Activated CD8-positive, alpha-beta memory T cell treated with anti-CD3 and anti-CD28 coated beads for 1 hour (primary cell): ENCODE data around the gene ZC3H15.
"Not testable (repeated sequence)": the region's sequence is repeated elsewhere in the genome, so short reads cannot be mapped to it uniquely, and the experiment has no call there.

Source experiments
- DNase-seq, 2 donors: peaks; one replicate each; pipeline ENCODE4 v3.0.0-alpha.2; 2020; ENCODE audit warnings: low read depth in 1 of 2; ENCODE audit errors: extremely low read depth in 1 of 2

The ZC3H15 gene

GRCh38 chr2:186485871-186486650, at the start of gene ZC3H15:
TSS of gene ZC3H15 (plus strand) at chr2:186486260. CDS start at chr2:186486383, 123 bp downstream.
- peak; percentile 87 to 94 for DNase-seq

GRCh38 chr2:186437719-186438118, 48.3 kb upstream of the ZC3H15 start:
- DNase-seq: no peak

DNA sequence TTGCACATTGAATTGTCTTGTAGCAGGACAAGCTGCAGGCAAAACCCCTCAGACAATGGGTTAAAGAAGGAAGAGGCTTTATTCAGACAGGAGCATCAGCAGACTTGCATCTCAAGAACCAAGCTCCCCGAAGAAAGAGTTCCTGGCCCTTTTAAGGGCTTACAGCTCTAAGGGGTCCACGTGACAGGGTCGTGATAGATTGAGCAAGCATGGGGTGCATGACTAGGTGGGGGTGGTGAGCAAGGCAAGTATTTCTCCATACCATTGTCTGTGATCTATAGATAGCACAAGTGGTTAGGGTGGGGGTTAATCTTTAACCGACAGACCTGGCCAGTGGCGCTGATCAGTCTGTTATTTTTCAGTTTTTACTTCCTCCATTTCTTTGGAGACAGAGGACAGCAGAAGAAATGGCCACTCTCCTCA, 46.4 kb upstream of the ZC3H15 start:
- DNase-seq: not testable (repeated sequence)

DNA sequence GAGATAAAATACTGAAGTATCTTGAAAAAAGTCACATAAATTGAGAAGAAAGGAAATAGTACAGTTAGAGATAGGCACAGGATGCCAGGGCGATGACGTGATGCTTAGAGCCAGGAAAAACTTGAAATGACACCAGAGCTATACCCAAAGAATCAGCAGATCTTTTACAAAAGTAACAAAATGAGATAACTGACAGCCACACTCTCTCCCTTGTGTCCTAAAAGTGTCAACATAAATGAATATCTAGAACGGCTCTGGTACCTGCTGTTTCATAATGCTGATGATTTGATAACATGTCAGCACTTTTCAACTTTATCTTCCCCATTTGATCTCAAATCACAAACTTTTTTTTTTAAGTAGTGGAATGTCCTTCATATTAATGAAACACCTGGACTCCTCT, 45.6 kb upstream of the ZC3H15 start:
- DNase-seq: no peak

DNA sequence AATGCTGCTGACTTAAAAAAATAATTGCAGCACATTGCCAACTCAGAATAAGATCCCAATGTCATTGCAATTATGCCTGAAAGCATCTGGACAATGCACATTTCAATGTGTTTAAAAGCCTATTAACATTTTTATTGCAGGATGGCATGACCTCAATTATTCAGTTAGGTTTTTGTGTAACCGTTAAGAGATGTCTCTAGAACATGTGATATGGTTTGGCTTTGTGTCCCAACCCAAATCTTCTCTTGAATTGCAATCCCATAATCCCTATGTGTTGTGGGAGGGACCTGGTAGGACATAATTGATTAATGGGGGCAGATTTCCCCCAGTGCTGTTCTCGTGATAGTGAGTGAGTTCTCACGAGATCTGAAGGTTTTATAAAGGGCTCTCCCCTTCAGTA, 43.2 kb upstream of the ZC3H15 start:
- DNase-seq: no peak

DNA sequence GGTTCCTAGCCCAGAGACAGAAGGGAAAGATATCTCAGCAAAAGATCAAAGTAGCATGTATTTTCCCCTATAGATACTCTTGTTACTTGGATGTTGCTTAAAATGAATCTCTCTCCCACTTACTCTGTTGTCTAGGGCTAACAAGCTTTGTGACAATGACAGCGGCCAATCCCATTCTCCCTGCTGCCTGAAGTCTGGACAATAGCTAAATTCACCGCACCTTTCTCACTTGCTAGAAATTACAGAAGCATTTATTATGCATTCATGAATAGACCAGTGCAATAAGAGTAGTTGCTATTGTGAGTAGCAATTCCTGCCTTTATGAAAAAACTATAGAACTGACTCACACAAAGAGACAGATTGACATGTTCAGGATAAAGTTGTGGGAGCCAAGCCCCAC, 42.2 kb upstream of the ZC3H15 start:
- DNase-seq: no peak

DNA sequence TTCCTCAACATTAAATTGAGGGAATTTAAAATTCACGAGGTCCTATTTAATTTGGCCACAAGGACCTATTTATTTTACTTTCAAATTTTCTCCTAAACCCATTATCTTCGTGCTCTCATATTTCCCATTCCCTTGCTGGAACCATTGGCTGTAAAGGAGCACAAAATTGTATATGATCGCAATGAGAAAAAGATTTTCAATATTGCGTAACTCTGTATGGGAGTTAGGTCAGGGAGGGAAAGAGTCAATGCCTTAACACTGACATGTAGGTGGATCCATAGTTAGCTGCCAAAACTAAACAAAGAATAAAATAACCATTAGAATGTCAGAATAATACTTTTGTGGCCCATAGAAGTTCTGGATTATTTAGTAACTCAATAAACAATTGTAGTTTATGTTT, 40.6 kb upstream of the ZC3H15 start:
- DNase-seq: no peak

- DNase-seq: no peak
Measured at GRCh38 chr2:186455613-186456012, 30.4 kb upstream of the ZC3H15 start.

- DNase-seq: no peak
Measured at GRCh38 chr2:186456941-186457340, 29.1 kb upstream of the ZC3H15 start.

DNA sequence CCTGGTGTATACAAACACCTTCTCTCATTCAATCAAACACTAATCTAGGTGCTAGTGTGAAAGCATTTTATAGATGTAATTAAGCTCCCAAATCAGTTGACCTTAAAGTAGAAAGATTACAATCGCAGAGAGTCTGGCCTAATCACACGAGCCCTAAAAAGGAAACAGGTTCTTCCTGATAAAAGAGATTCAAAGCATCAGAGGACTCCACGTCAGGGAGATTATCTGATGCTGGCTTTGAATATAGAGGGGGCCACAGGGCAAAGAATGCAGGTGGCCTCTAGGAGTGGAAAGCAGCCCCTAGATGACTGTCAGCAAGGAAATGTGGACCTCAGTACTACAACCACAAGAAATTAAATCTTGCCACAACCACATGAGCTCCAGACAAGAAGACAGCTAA, 28.2 kb upstream of the ZC3H15 start:
- DNase-seq: no peak

- no peak for DNase-seq
Measured at GRCh38 chr2:186459009-186459408, 27.1 kb upstream of the ZC3H15 start.

DNA sequence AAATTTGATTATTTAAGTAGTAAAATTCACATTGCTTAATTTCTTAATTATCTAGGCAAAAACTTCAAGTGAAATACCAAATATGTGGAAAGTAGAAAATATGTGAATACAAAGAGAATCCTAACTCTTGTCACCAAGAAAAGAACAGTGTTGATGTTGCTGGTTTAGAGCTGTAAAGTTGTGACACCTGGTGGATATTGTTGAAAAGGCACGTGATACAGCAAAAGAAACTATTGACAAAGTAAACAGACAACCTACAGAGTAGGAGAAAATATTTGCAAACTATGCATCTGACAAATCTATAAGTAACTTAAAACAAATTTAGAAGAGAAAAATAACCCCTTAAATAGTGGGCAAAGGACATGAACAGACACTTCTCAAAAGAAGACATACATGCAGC, 25.6 kb upstream of the ZC3H15 start:
- no peak for DNase-seq

- no peak for DNase-seq
Measured at GRCh38 chr2:186466743-186467142, 19.3 kb upstream of the ZC3H15 start.

- DNase-seq: no peak
Measured at GRCh38 chr2:186467421-186467820, 18.6 kb upstream of the ZC3H15 start.

GRCh38 chr2:186472722-186473493, 13.2 kb upstream of the ZC3H15 start:
- DNase-seq: not testable (repeated sequence)

- DNase-seq: not testable (repeated sequence)
Measured at GRCh38 chr2:186474239-186474638, 11.8 kb upstream of the ZC3H15 start.

DNA sequence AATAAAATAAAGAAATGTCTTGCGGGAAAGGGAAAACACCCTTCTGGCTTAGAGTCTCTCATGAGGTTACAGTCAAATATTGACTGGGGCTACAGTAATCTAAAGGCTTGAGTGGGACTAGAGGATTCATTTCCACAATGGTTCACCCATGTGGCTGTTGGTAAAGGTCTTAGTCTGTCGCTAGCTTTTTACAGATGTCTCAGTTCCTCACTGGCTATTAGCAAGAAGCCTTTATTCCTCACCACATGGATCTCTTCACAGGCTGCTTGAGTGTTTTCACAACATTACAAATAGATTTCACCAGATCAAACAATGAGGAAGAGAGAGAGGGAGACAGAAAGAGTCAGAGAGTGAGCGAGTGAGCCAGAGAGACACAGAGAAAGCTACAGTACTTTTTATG, 8.3 kb upstream of the ZC3H15 start:
- DNase-seq: no peak

DNA sequence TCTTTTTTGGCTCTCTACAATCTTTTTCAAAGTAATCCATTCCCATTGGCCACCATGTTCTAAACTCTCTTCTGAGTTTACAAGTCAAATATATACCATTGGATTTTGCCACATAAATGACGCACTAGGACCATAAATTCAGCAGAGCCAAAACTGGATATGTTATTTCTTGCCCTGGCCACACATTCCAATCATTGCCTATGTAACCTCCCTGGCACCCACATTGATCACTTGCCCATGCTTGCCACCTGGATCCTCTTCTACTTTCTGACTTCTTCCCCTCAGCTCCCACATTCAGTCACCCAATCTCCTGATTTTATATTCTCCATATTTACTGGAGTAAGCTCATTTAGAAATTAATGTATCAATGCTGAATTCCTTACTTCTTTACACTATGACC, 5.1 kb upstream of the ZC3H15 start:
- DNase-seq: no peak

DNA sequence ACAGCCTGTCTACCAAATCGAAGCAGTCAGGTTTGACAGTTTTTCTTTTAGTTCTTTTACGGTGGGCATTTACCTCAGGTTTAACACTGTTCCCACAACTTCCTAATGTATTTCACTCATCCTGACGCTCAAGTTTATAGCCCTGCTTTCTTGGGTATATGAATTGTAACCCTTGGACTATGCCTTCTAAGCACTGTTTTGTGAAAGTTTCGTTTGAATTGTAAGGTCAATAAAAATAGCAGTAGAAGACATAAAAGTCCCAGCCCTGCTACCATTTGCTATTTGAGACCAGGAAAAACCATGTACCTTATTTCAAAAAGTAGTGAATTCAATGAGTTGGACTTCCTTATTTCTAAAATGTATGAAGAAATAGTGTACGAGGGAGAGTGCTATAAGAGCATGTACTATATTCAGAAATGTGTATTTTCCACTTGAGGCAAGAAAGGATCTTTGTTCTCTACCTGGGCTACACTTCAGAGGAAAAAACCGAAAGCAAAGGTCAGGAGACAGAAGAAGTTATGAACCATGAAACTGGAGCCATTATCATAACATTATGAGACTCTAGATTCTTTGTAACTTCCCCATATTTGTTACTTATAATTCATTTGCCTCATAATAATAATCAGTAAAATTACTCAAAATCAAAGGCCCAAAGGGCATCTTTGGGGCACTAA, 1.9 kb upstream of the ZC3H15 start:
- DNase-seq: no peak

GRCh38 chr2:186485576-186485870, 537 bp upstream of the ZC3H15 start:
- no peak for DNase-seq

- DNase-seq: no peak
Measured at GRCh38 chr2:186486651-186487647, 889 bp downstream of the ZC3H15 start.
